Keratinocyte (primary cell): ENCODE data around the gene RBP5. TPM values are rescaled to one million over a fixed set of nuclear protein-coding genes. Genes with fewer than 3 reads are reported as not detected.

Experiments
- DNase-seq: peaks from one replicate; pipeline ENCODE4 v3.0.0-alpha.2; 2011; ENCODE audit warnings: low read depth, missing footprints, low spot score
- FAIRE-seq: peaks from 2 replicates; lab custom pipeline; 2011; peaks lifted over from hg19 to GRCh38; lab: Jason Lieb, UNC
- H2AFZ ChIP-seq: 2 replicates; pipeline ENCODE4 v1.6.0; 2012; ENCODE audit warnings: low read length, control low read depth, inconsistent platforms; ENCODE audit not compliant: control insufficient read depth
- H3K27ac ChIP-seq: 2 replicates; pipeline ENCODE4 v1.5.1; 2011; ENCODE audit warnings: low read length; ENCODE audit not compliant: control insufficient read depth, insufficient read depth
- H3K27me3 ChIP-seq: 3 replicates; pipeline ENCODE4 v1.6.0; 2011; ENCODE audit warnings: low read length; ENCODE audit not compliant: control insufficient read depth, insufficient read depth; ENCODE audit errors: extremely low read depth
- H3K36me3 ChIP-seq, 2 experiments: 2 replicates in 1 of 2; 3 replicates in 1 of 2; pipeline ENCODE4 v1.5.1; 2011; ENCODE audit warnings: low read length in 2 of 2, mild to moderate bottlenecking in 1 of 2; ENCODE audit not compliant: control insufficient read depth in 2 of 2, insufficient read depth in 2 of 2; ENCODE audit errors: extremely low read depth in 1 of 2
- H3K4me1 ChIP-seq: 3 replicates; pipeline ENCODE4 v1.5.1; 2011; ENCODE audit warnings: low read length; ENCODE audit not compliant: control insufficient read depth, insufficient read depth; ENCODE audit errors: extremely low read depth
- H3K4me2 ChIP-seq: 3 replicates; pipeline ENCODE4 v1.6.0; 2011; ENCODE audit warnings: low read depth, low read length; ENCODE audit not compliant: control insufficient read depth, insufficient read depth; ENCODE audit errors: extremely low read depth
- H3K4me3 ChIP-seq, 3 experiments: fragments of 200-600 bp in 1 of 3; sonication (generic) in 1 of 3; 2 replicates in 2 of 3; 3 replicates in 1 of 3; pipeline ENCODE4 v1.5.1; 2011 to 2016; ENCODE audit warnings: low read length in 3 of 3, mild to moderate bottlenecking in 3 of 3, control low read depth in 2 of 3, inconsistent platforms in 1 of 3, low read depth in 1 of 3, mixed read lengths in 1 of 3, mixed run types in 1 of 3, moderate library complexity in 1 of 3; ENCODE audit not compliant: control insufficient read depth in 2 of 3, insufficient read depth in 2 of 3; ENCODE audit errors: extremely low read depth in 1 of 3
- H3K79me2 ChIP-seq: 2 replicates; pipeline ENCODE4 v1.6.0; 2012; ENCODE audit warnings: low read length; ENCODE audit not compliant: control insufficient read depth, insufficient read depth
- H3K9ac ChIP-seq: 3 replicates; pipeline ENCODE4 v1.6.0; 2011; ENCODE audit warnings: low read length; ENCODE audit not compliant: control insufficient read depth, insufficient read depth; ENCODE audit errors: extremely low read depth
- H3K9me1 ChIP-seq: 3 replicates; pipeline ENCODE4 v1.6.0; 2011; ENCODE audit warnings: low read length; ENCODE audit not compliant: control insufficient read depth, insufficient read depth; ENCODE audit errors: extremely low read depth
- H3K9me3 ChIP-seq: 2 replicates; pipeline ENCODE4 v1.5.1; 2012; ENCODE audit warnings: low read depth, low read length; ENCODE audit not compliant: control insufficient read depth
- H4K20me1 ChIP-seq: 3 replicates; pipeline ENCODE4 v1.6.0; 2011; ENCODE audit warnings: low read length; ENCODE audit not compliant: control insufficient read depth, insufficient read depth; ENCODE audit errors: extremely low read depth
- CTCF ChIP-seq, 3 experiments: IDR thresholded peaks in 1 of 3; conservative IDR thresholded peaks in 1 of 3; optimal IDR thresholded peaks in 1 of 3; 2 replicates in 2 of 3; 3 replicates in 1 of 3; pipeline versions ENCODE3 to v1.5.1; 2011; ENCODE audit warnings: low read length in 3 of 3, mild to moderate bottlenecking in 3 of 3, moderate library complexity in 2 of 3, control low read depth in 1 of 3, inconsistent platforms in 1 of 3; ENCODE audit not compliant: insufficient read depth in 2 of 3; ENCODE audit errors: extremely low read depth in 1 of 3
- EZH2 ChIP-seq: IDR thresholded peaks from one replicate; pipeline ENCODE4 v1.6.1; 2012; ENCODE audit warnings: inconsistent platforms, mild to moderate bottlenecking, low read length, moderate library complexity
- dilution Hi-C: fragments of 300-500 bp; cut with MboI; formaldehyde crosslinking; loops from one replicate; pipeline ENCODE4 v1.7.0; 2020; ENCODE audit warnings: low sequenced_read_pairs; ENCODE audit not compliant: extremely low pct_ligation_motif_present
- polyA plus RNA-seq, 5 experiments: library from polyadenylated mRNA; depleted of rRNA in 3 of 5; stranded (reverse) in 3 of 5; stranded (forward) in 1 of 5; unstranded in 1 of 5; fragments of >200 nt; gene quantifications; 1 replicate in 1 of 5; 2 replicates in 3 of 5; 3 replicates in 1 of 5; pipeline versions ENCODE4 v1.2.1 to v1.2.3, GENCODE V29; 2011 to 2012; ENCODE audit warnings: missing spikeins in 2 of 5, low read depth in 1 of 5, low replicate concordance in 1 of 5

Gene RBP5
- polyA plus RNA-seq, 1 donor (not counting 4 experiments of a cell fraction or from before 2014, with no cell fraction given) = not detected

GRCh38 chr12:7171854-7172253, 43.2 kb upstream of the RBP5 start:
- Histone ChIP-seq H3K4me2 (no peak overlapping the region), H3K9me1 (no peaks in the 10 kb centered on the region), H3K4me3 (no peak overlapping the region), H3K36me3 (no peaks in the 10 kb centered on the region), H3K4me1 (peaks cover 4% of the 10 kb centered on the region), H3K79me2 (no peaks in the 10 kb centered on the region), H3K9me3 (peaks cover 4% of the 10 kb centered on the region), H3K27me3 (no peaks in the 10 kb centered on the region), H2AFZ (no peak overlapping the region), H4K20me1 (no peaks in the 10 kb centered on the region), H3K9ac (no peak overlapping the region), H3K27ac (no peak overlapping the region)
- FAIRE-seq = no peak
- no peak for DNase-seq
- dilution Hi-C loops = no loop called here
- no peak for TF ChIP-seq CTCF (optimal IDR thresholded peaks at IDR 0.05 in 1 of 3, IDR thresholded peaks at IDR 0.05 in 1 of 3, conservative IDR thresholded peaks at IDR 0.05 in 1 of 3; ENCODE audit: extremely low read depth in 1 of 3, insufficient read depth in 2 of 3, low read length in 3 of 3)
- TF ChIP-seq EZH2 = no peak

GRCh38 chr12:7169951-7170350, 41.3 kb upstream of the RBP5 start:
- TF ChIP-seq CTCF (optimal IDR thresholded peaks at IDR 0.05 in 1 of 3, IDR thresholded peaks at IDR 0.05 in 1 of 3, conservative IDR thresholded peaks at IDR 0.05 in 1 of 3; ENCODE audit: extremely low read depth in 1 of 3, insufficient read depth in 2 of 3, low read length in 3 of 3) (no peak), EZH2 (no peak)
- dilution Hi-C loops = no loop called here
- Histone ChIP-seq H4K20me1 (no peaks in the 10 kb centered on the region), H2AFZ (no peak overlapping the region), H3K36me3 (no peaks in the 10 kb centered on the region), H3K4me2 (no peak overlapping the region), H3K79me2 (no peaks in the 10 kb centered on the region), H3K9me3 (peaks cover 4% of the 10 kb centered on the region), H3K9ac (no peak overlapping the region), H3K9me1 (no peaks in the 10 kb centered on the region), H3K4me3 (no peak overlapping the region), H3K27ac (no peak overlapping the region), H3K4me1 (no peaks in the 10 kb centered on the region), H3K27me3 (no peaks in the 10 kb centered on the region)
- DNase-seq (no peak), FAIRE-seq (no peak)
